ENCODE data around the gene DET1.
"Not testable (repeated sequence)": the region's sequence is repeated elsewhere in the genome, so short reads cannot be mapped to it uniquely, and the experiment has no call there.

The DET1 gene

GRCh38 chr15:88541709-88542341 is 4.7 kb downstream of the DET1 start:
- FAIRE-seq, result no peak

GRCh38 chr15:88541111-88541510 is 5.4 kb downstream of the DET1 start:
- DNase-seq (ENCODE audit: extremely low spot score, insufficient read length, low read depth); FAIRE-seq: not testable (repeated sequence)

More at GRCh38 chr15:88541709-88542341, 4.7 kb downstream of the DET1 start:
- DNase-seq (ENCODE audit: extremely low spot score, insufficient read length, low read depth), result no peak

- not testable (repeated sequence) for FAIRE-seq
Measured at GRCh38 chr15:88540350-88540749, 6.1 kb downstream of the DET1 start.

GRCh38 chr15:88539441-88539840 is 7.0 kb downstream of the DET1 start:
- FAIRE-seq, result no peak
- DNase-seq (ENCODE audit: extremely low spot score, insufficient read length, low read depth), result no peak

More at GRCh38 chr15:88540350-88540749, 6.1 kb downstream of the DET1 start:
- DNase-seq (ENCODE audit: extremely low spot score, insufficient read length, low read depth), result not testable (repeated sequence)

DNA sequence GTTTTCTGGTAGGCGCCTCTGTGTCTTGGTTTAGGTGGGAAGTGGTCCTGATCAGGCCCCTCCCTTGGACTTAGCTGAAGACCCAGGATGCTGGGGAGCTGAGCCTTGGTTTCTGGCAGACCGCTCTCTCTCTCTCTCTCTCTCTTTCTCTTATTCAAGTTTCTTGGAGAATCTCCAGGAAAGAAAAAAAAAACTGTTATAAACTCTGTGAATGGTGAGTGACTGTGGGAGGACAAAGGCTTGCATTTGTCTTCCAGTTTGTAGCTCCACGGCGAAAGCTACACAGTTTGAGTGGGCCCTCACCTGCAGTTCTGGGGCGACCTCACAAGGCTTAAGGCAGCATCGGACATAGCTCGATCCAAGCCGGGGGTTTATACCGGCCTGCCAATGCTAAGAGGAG is 7.5 kb downstream of the DET1 start:
- DNase-seq (ENCODE audit: extremely low spot score, insufficient read length, low read depth), result no peak
- no peak for FAIRE-seq

DNA sequence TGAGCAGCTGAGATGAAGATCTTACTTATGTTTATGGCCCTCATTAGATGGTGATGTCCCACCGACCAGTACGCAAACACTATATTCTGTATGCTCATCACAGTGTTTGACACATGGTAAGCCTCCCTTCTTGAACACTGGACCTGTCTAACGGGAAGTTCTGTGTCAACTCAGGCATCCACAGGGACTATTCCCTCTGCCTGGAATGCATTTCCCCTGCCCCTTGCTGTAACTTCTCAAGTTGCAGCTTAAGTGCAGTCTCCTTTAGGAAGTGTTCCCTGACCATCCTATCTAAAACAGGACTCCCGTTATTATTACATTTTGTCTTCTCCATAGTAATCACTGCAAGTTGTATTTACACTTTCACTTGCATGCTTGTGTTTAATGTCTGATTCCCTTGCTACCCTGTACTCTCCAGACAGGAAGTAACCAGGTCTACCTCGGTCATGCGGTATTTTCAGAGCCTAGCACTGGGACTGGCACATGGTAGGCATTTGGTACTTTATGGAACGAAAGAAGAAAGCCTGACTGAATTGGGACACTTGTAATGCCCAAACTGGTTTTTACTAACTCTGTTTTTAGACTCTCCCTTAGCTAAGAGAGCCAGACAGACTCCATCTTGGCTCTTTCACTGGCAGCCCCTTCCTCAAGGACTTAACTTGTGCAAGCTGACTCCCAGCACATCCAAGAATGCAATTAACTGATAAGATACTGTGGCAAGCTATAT is 8.7 kb downstream of the DET1 start:
- FAIRE-seq, result no peak
- DNase-seq (ENCODE audit: extremely low spot score, insufficient read length, low read depth), result no peak

- DNase-seq (ENCODE audit: extremely low spot score, insufficient read length, low read depth) (no peak), FAIRE-seq (no peak)
Measured at GRCh38 chr15:88535607-88536313, 10.7 kb downstream of the DET1 start.

- FAIRE-seq, result no peak
Measured at GRCh38 chr15:88535100-88535499, 11.4 kb downstream of the DET1 start.

GRCh38 chr15:88533376-88533775 is 13.1 kb downstream of the DET1 start:
- FAIRE-seq, result no peak
- no peak for DNase-seq (ENCODE audit: extremely low spot score, insufficient read length, low read depth)

More at GRCh38 chr15:88535100-88535499, 11.4 kb downstream of the DET1 start:
- no peak for DNase-seq (ENCODE audit: extremely low spot score, insufficient read length, low read depth)

DNA sequence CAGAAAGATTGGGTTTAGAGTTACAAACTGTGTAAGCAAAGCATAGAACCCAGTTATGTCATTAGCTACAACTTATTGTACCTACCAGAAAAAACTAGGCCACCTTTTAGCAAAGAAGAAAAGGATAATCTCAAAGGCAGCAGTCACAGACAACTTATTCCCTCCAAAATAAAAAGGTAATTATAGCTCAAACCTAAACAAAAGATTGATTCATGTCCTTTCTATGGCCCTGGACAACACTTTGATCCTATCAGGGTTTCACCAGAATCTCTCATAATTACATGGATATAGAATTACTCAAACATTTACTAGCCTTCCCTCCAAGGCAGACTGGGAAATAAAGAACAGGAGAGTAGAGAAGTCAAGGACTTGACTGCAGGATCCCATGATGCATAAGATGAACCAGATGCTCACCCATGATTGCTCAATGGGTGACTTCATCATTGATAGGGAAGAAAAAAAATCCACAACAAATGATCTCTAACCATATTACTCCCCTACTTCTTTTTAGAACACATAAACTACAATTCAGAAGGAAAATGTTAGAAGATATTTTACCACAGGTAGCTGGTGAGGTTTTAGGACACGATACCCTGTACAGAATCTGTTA is 17.4 kb downstream of the DET1 start:
- DNase-seq (ENCODE audit: extremely low spot score, insufficient read length, low read depth) (no peak), FAIRE-seq (no peak)

DNA sequence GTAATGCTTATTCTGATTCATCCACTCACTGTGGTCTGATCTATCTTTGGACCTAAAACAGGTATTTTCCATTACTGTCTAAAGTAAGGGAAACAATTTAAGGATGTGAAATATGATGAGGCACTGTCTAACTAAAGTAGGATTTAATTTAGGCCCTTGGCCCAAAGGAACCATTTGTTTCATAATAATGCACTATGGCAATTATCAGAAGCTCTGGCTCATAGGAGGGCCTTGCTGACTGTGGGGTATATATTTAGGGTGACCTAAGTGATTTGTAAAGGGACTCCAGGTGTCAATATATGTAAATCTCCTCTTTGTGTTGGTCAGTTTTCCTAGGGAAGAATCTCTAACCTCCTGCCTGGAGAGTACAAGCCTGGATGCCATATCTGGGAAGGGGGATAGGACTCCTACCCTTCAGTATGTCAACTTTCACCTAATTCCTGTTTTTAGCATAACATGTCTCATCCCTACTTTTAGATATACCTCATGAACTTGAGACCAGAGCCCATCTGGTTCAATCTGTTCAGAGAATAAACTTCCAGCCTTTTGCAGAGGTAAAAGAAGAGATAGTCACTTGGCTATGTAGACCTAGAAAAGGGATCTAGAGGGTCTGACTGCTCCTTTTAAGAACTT is 20.1 kb downstream of the DET1 start:
- FAIRE-seq (no peak), DNase-seq (ENCODE audit: extremely low spot score, insufficient read length, low read depth) (no peak)

DNA sequence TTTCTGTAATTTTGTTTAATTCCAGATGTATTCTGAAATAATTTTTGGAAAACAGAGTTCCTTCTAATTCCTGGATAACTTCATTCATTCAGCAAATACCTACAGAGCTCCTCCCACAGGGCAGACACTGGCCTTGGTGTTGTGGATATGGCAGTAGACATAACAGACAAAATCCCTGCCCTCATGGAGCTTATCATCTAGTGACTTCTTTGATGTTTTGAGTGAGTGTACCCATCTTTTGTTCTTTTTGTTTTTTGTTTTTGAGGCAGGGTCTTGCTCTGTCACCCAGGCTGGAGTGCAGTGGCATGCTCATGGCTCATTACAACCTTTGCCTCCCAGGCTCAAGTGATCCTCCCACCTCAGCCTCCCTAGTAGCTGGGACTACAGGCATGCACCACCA is 21.1 kb downstream of the DET1 start:
- FAIRE-seq (no peak), DNase-seq (ENCODE audit: extremely low spot score, insufficient read length, low read depth) (no peak)

GRCh38 chr15:88524094-88524493 is 22.4 kb downstream of the DET1 start:
- FAIRE-seq; DNase-seq (ENCODE audit: extremely low spot score, insufficient read length, low read depth): not testable (repeated sequence)

- FAIRE-seq (no peak), DNase-seq (ENCODE audit: extremely low spot score, insufficient read length, low read depth) (no peak)
Measured at GRCh38 chr15:88518903-88519302, 27.6 kb downstream of the DET1 start.

- no peak for DNase-seq (ENCODE audit: extremely low spot score, insufficient read length, low read depth)
- FAIRE-seq, result no peak
Measured at GRCh38 chr15:88513195-88513594, 33.3 kb downstream of the DET1 start.

- FAIRE-seq, result no peak
Measured at GRCh38 chr15:88512601-88513000, 33.9 kb downstream of the DET1 start.

GRCh38 chr15:88512078-88512477 is 34.4 kb downstream of the DET1 start:
- DNase-seq (ENCODE audit: extremely low spot score, insufficient read length, low read depth) (no peak), FAIRE-seq (no peak)

More at GRCh38 chr15:88512601-88513000, 33.9 kb downstream of the DET1 start:
- DNase-seq (ENCODE audit: extremely low spot score, insufficient read length, low read depth), result no peak

DNA sequence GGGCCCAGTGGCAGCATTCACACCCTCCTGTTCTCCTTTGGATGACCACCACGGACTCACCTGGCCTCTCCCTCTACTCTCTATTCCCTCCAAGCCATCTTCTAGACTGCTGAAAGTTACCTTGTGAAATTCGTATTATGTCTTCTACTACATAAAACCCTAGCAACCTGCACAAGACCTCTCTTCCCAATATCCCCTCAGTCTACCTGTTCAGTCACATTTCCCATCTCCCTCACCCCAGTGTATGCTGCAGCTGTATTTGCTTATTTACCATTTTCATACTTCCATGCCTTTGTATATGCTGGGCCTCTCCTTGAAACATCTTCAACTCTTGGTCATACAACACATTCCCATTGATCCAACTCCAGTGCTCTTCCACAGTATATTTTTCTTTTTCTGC is 35.3 kb downstream of the DET1 start:
- no peak for FAIRE-seq

DNA sequence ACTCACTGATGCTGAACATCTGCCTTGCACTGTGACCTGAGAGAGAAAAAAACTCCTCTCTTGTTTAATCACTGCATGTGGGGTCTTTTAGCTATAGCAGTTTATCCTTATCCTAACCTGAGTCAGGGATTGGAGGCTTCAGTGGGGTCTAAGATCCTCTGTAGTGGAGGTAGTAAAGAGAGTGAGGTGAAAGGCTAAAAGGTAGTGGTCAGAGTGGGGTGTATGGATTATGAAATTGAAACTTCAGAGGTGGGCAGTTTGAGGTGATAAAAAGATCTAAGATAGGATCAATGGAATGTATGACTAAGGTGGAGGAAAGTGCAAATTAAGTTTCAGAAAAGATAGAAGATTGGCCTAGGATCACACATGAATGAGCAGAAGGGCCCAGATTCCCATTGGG is 36.5 kb downstream of the DET1 start:
- FAIRE-seq, result no peak

More for the DNA sequence above, 35.3 kb downstream of the DET1 start:
- DNase-seq (ENCODE audit: extremely low spot score, insufficient read length, low read depth), result no peak

GRCh38 chr15:88509321-88509720 is 37.2 kb downstream of the DET1 start:
- no peak for DNase-seq (ENCODE audit: extremely low spot score, insufficient read length, low read depth)
- no peak for FAIRE-seq

More for the DNA sequence above, 36.5 kb downstream of the DET1 start:
- DNase-seq (ENCODE audit: extremely low spot score, insufficient read length, low read depth), result no peak

Data from GM18507 (cell line).